IPS-15b (cell line): ENCODE results near the gene LMCD1.

Experiments
- H3K27me3 ChIP-seq: one replicate; pipeline ENCODE4 v1.6.1; 2013; ENCODE audit warnings: low read length; ENCODE audit not compliant: control insufficient read depth, insufficient read depth
- H3K36me3 ChIP-seq: one replicate; pipeline ENCODE4 v1.6.1; 2013; ENCODE audit warnings: low read length; ENCODE audit not compliant: control insufficient read depth, insufficient read depth
- H3K4me1 ChIP-seq: one replicate; pipeline ENCODE4 v1.6.1; 2013; ENCODE audit warnings: mild to moderate bottlenecking, low read length; ENCODE audit not compliant: control insufficient read depth, insufficient read depth
- H3K4me3 ChIP-seq: one replicate; pipeline ENCODE4 v1.5.1; 2013; ENCODE audit warnings: low read depth, low read length
- H3K9ac ChIP-seq: one replicate; pipeline ENCODE4 v1.6.1; 2013; ENCODE audit warnings: low read depth, mild to moderate bottlenecking, low read length
- H3K9me3 ChIP-seq: one replicate; pipeline ENCODE4 v1.6.1; 2013; ENCODE audit warnings: mild to moderate bottlenecking, low read length; ENCODE audit not compliant: control insufficient read depth, insufficient read depth

The LMCD1 gene

GRCh38 chr3:8516047-8516661 is 14.5 kb downstream of the LMCD1 start:
- Histone ChIP-seq H3K9ac (no peak overlapping the region), H3K36me3 (no peaks in the 10 kb centered on the region), H3K9me3 (no peaks in the 10 kb centered on the region), H3K4me1 (peaks cover 8% of the 10 kb centered on the region), H3K4me3 (no peak overlapping the region), H3K27me3 (no peaks in the 10 kb centered on the region)

DNA sequence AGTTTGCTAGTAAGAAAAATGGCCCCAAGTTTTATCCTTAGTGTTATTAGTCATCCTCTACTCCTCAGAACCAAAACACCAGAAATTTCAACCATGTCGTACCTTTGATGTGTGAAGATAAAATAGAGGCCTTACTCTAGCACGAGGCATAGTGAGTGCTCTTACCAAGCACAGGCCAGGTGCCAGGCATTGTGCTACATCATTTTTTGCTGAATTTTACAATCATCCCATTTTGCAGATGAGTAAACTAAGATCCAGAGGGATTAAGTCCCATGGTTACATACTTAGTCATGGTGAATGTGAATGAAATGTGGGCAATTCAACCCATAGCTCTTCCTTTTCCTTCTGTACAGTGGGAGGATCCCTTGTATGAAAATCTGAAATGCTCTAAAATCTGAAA is 15.2 kb downstream of the LMCD1 start:
- Histone ChIP-seq H3K4me3 (no peak overlapping the region), H3K4me1 (peaks cover 8% of the 10 kb centered on the region), H3K9ac (no peak overlapping the region), H3K9me3 (no peaks in the 10 kb centered on the region), H3K27me3 (no peaks in the 10 kb centered on the region), H3K36me3 (no peaks in the 10 kb centered on the region)

DNA sequence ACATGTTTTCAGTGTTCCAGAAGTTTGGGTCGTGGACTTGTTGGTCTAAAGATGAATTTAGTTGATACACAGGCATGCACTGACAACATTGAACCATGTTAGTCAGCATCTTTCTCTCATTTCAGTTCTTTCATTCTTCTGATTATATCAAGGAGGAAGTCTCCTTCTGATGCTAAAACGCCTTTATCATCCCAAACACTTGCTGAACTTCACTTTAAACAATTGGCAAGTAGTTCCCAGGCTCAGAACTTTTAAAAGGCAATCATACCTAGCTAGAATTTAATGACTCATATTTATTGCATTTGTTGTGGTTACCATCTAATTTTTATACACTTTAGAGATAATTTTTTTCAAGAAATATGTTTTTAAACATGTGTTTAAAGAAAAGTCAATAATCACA is 15.9 kb downstream of the LMCD1 start:
- H3K9ac ChIP-seq = no peak overlapping the region
- H3K9me3 ChIP-seq = no peaks in the 10 kb centered on the region
- peaks cover 8% of the 10 kb centered on the region for H3K4me1 ChIP-seq
- no peaks in the 10 kb centered on the region for H3K27me3 ChIP-seq
- no peak overlapping the region for H3K4me3 ChIP-seq
- H3K36me3 ChIP-seq = no peaks in the 10 kb centered on the region

GRCh38 chr3:8518138-8518537 is 16.5 kb downstream of the LMCD1 start:
- H3K9ac ChIP-seq = no peak overlapping the region
- H3K36me3 ChIP-seq = no peaks in the 10 kb centered on the region
- no peaks in the 10 kb centered on the region for H3K27me3 ChIP-seq

GRCh38 chr3:8519156-8519555 is 17.5 kb downstream of the LMCD1 start:
- H3K36me3 ChIP-seq = no peaks in the 10 kb centered on the region

More at GRCh38 chr3:8518138-8518537, 16.5 kb downstream of the LMCD1 start:
- Histone ChIP-seq H3K9me3 (no peaks in the 10 kb centered on the region), H3K4me1 (peaks cover 8% of the 10 kb centered on the region), H3K4me3 (no peak overlapping the region)

GRCh38 chr3:8519774-8520448 is 18.3 kb downstream of the LMCD1 start:
- no peaks in the 10 kb centered on the region for H3K27me3 ChIP-seq
- no peak overlapping the region for H3K9ac ChIP-seq
- peaks cover 8% of the 10 kb centered on the region for H3K4me1 ChIP-seq
- no peaks in the 10 kb centered on the region for H3K9me3 ChIP-seq
- no peaks in the 10 kb centered on the region for H3K36me3 ChIP-seq
- no peak overlapping the region for H3K4me3 ChIP-seq

More at GRCh38 chr3:8519156-8519555, 17.5 kb downstream of the LMCD1 start:
- Histone ChIP-seq H3K4me1 (peaks cover 8% of the 10 kb centered on the region), H3K27me3 (no peaks in the 10 kb centered on the region), H3K9me3 (no peaks in the 10 kb centered on the region), H3K4me3 (no peak overlapping the region), H3K9ac (no peak overlapping the region)

DNA sequence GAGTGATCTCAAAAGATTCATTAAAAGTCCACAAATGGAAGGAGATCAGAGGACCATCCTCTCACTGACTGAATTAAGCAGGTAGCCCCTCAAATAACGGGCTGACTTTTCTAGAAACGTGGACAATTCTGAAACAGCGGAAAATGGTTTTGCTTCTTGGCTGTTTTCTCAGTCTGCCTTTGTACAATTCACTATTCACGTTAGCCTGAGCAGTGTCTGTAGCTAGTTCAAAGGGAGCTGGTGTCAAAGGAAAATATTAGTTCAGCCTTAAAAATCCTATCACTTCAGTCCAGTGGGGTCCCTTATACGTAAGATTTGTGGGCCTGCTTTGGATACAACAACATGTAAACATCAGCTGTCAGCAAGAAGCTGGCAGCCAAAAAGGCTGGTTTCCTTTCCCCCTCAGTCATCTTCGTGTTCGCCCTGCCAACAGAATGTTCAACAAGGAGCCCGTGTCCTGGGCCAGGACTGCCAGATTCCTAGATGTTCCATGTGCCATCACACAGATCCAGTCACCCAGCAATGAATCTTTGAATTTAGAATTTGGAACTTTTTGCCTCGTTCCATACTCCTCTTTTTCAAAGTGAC is 19.3 kb downstream of the LMCD1 start:
- H3K9ac ChIP-seq = no peak overlapping the region
- no peak overlapping the region for H3K4me3 ChIP-seq
- H3K27me3 ChIP-seq = no peaks in the 10 kb centered on the region
- no peaks in the 10 kb centered on the region for H3K36me3 ChIP-seq
- no peaks in the 10 kb centered on the region for H3K9me3 ChIP-seq
- H3K4me1 ChIP-seq = peaks cover 8% of the 10 kb centered on the region

DNA sequence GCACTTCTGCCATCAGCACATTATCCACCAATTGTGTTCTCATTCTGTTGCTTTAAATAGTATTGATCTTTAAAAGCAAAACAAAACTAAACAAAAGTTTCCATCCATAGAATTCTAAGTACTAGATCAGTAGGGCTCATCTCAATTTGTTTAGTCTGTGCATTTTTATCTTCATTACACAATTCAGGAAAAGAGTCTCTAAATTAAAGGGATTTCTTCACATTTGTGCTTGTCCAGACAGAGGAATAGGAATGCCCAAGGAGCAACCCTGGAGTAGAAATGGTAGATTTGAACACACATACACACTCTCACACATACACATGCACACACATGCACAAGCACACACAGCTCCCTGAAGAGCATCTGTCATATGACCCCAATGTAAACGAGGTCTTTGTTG is 21.4 kb downstream of the LMCD1 start:
- Histone ChIP-seq H3K4me1 (peaks cover 8% of the 10 kb centered on the region), H3K4me3 (no peak overlapping the region), H3K36me3 (no peaks in the 10 kb centered on the region), H3K27me3 (no peaks in the 10 kb centered on the region), H3K9me3 (no peaks in the 10 kb centered on the region), H3K9ac (no peak overlapping the region)

GRCh38 chr3:8524249-8524648 is 22.6 kb downstream of the LMCD1 start:
- Histone ChIP-seq H3K4me1 (peaks cover 8% of the 10 kb centered on the region), H3K9ac (no peak overlapping the region), H3K9me3 (no peaks in the 10 kb centered on the region), H3K36me3 (no peaks in the 10 kb centered on the region), H3K27me3 (no peaks in the 10 kb centered on the region), H3K4me3 (no peak overlapping the region)

GRCh38 chr3:8524656-8525399 is 23.2 kb downstream of the LMCD1 start:
- Histone ChIP-seq H3K4me3 (no peak overlapping the region), H3K9me3 (no peaks in the 10 kb centered on the region), H3K36me3 (no peaks in the 10 kb centered on the region), H3K4me1 (peaks cover 8% of the 10 kb centered on the region), H3K9ac (no peak overlapping the region), H3K27me3 (no peaks in the 10 kb centered on the region)

DNA sequence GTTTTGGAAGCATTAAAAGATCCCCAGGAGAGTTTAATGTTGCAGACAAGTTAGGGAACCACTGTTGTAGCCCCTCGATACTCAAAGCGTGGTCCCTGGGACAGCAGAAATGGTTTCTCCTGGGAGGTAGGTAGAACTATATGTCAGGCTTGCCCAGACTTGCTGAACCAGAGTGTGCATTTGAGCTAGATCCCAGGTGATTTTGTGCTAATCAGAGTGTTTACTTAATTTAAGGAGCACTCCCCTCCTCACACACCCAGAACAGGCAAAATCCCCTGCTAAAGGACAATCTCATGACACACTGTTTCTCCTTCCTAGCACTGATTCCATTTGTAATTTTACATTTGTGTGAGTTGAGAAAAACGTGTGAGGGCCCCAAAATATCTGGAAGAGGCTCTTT is 24.3 kb downstream of the LMCD1 start:
- Histone ChIP-seq H3K9me3 (no peaks in the 10 kb centered on the region), H3K4me3 (no peak overlapping the region), H3K27me3 (no peaks in the 10 kb centered on the region), H3K36me3 (no peaks in the 10 kb centered on the region), H3K9ac (no peak overlapping the region), H3K4me1 (no peaks in the 10 kb centered on the region)
